Loucy (cell line): ENCODE results near the gene ZSCAN30.

Source experiments
- H2AFZ ChIP-seq: fragments of 200-600 bp; sonication (generic); 2 replicates; pipeline ENCODE4 v1.6.0; 2016; ENCODE audit warnings: antibody characterized with exemption, mild to moderate bottlenecking, low read length, moderate library complexity
- H3F3A ChIP-seq: fragments of 200-600 bp; 2 replicates; pipeline ENCODE4 v1.6.0; 2016; ENCODE audit warnings: antibody characterized with exemption, low read depth, mild to moderate bottlenecking
- H3K27me3 ChIP-seq: fragments of 200-600 bp; sonication (generic); 2 replicates; pipeline ENCODE4 v1.6.1; 2014; ENCODE audit warnings: low read length, mild to moderate bottlenecking; ENCODE audit not compliant: insufficient read depth, poor library complexity, severe bottlenecking
- H3K36me3 ChIP-seq: fragments of 200-600 bp; sonication (generic); 2 replicates; pipeline ENCODE4 v1.6.1; 2016; ENCODE audit warnings: low read length; ENCODE audit not compliant: insufficient read depth
- H3K4me1 ChIP-seq: fragments of 200-600 bp; sonication (generic); 2 replicates; pipeline ENCODE4 v1.5.1; 2014; ENCODE audit warnings: low read length, mild to moderate bottlenecking; ENCODE audit not compliant: insufficient read depth, poor library complexity, severe bottlenecking
- H3K4me2 ChIP-seq: fragments of 200-600 bp; sonication (generic); 2 replicates; pipeline ENCODE4 v1.6.0; 2014; ENCODE audit warnings: antibody characterized with exemption, low read length, low read depth, mild to moderate bottlenecking; ENCODE audit not compliant: poor library complexity, severe bottlenecking
- H3K4me3 ChIP-seq: fragments of 200-600 bp; sonication (generic); 2 replicates; pipeline ENCODE4 v1.5.1; 2014; ENCODE audit warnings: low read length, mild to moderate bottlenecking, mixed read lengths; ENCODE audit not compliant: poor library complexity, severe bottlenecking
- H3K79me2 ChIP-seq: fragments of 200-600 bp; sonication (generic); 2 replicates; pipeline ENCODE4 v1.6.1; 2014; ENCODE audit warnings: low read length; ENCODE audit not compliant: insufficient read depth
- H3K9ac ChIP-seq: fragments of 200-600 bp; sonication (generic); 2 replicates; pipeline ENCODE4 v1.6.0; 2014; ENCODE audit warnings: mild to moderate bottlenecking, low read depth, low read length, moderate library complexity; ENCODE audit not compliant: poor library complexity, severe bottlenecking
- H3K9me2 ChIP-seq: fragments of 200-600 bp; sonication (generic); replicated peaks from 2 replicates; pipeline ENCODE4 v1.6.1; 2016; ENCODE audit warnings: low read depth, low read length, mixed read lengths
- H3K9me3 ChIP-seq: fragments of 200-600 bp; sonication (generic); 2 replicates; pipeline ENCODE4 v1.6.1; 2014; ENCODE audit warnings: mild to moderate bottlenecking, antibody characterized with exemption, low read length, low read depth; ENCODE audit not compliant: insufficient read depth
- H4K20me1 ChIP-seq: fragments of 200-600 bp; sonication (generic); 2 replicates; pipeline ENCODE4 v1.6.0; 2014; ENCODE audit warnings: antibody characterized with exemption, low read length, mild to moderate bottlenecking; ENCODE audit not compliant: insufficient read depth, poor library complexity, severe bottlenecking
- CTCF ChIP-seq: fragments of 200-600 bp; sonication (generic); conservative IDR thresholded peaks from 2 replicates; pipeline ENCODE4 v1.5.1; 2014; ENCODE audit warnings: mild to moderate bottlenecking, antibody characterized with exemption, low read length
- EZH2phosphoT487 ChIP-seq: fragments of 200-600 bp; IDR thresholded peaks from 2 replicates; pipeline ENCODE4 v1.6.1; 2018; ENCODE audit warnings: antibody characterized with exemption, mild to moderate bottlenecking, moderate library complexity, borderline replicate concordance

The ZSCAN30 gene

GRCh38 chr18:35244671-35245070, 45.4 kb downstream of the ZSCAN30 start:
- no peaks in the 10 kb centered on the region for H3K27me3 ChIP-seq
- peaks cover 4% of the 10 kb centered on the region; the same call in 1 of the 2 replicates for H3K9me3 ChIP-seq

GRCh38 chr18:35242426-35242825, 47.6 kb downstream of the ZSCAN30 start:
- no peaks in the 10 kb centered on the region for H3K9me2 ChIP-seq
- H3K27me3 ChIP-seq = no peaks in the 10 kb centered on the region
- H3K9ac ChIP-seq = peak overlapping the region; percentile 86
- TF ChIP-seq CTCF = no peak
- TF ChIP-seq EZH2phosphoT487 = no peak
- H3K4me2 ChIP-seq = peak overlapping the region; percentile 84
- peaks cover 19% of the 10 kb centered on the region for H3K4me1 ChIP-seq
- peaks cover 18% of the 10 kb centered on the region for H3K79me2 ChIP-seq
- H3K36me3 ChIP-seq = peaks cover 44% of the 10 kb centered on the region
- H3K9me3 ChIP-seq = peaks cover 4% of the 10 kb centered on the region; the same call in 1 of the 2 replicates
- H3K4me3 ChIP-seq = peak overlapping the region; percentile 78
- no peak overlapping the region for H2AFZ ChIP-seq
- no peaks in the 10 kb centered on the region for H3F3A ChIP-seq
- no peaks in the 10 kb centered on the region for H4K20me1 ChIP-seq

More at GRCh38 chr18:35244671-35245070, 45.4 kb downstream of the ZSCAN30 start:
- Histone ChIP-seq H2AFZ (no peak overlapping the region), H3K9me2 (no peaks in the 10 kb centered on the region), H3K79me2 (peaks cover 18% of the 10 kb centered on the region), H3F3A (no peaks in the 10 kb centered on the region), H3K4me2 (no peak overlapping the region), H3K9ac (no peak overlapping the region), H3K36me3 (peaks cover 48% of the 10 kb centered on the region), H3K4me3 (no peak overlapping the region), H4K20me1 (no peaks in the 10 kb centered on the region), H3K4me1 (peaks cover 19% of the 10 kb centered on the region)
- TF ChIP-seq EZH2phosphoT487 = no peak
- TF ChIP-seq CTCF = no peak

- no peaks in the 10 kb centered on the region; the same call in 1 of the 2 replicates for H3K9me3 ChIP-seq
- H3K4me2 ChIP-seq = peak overlapping the region; percentile 84
- TF ChIP-seq EZH2phosphoT487 (no peak), CTCF (no peak)
- H3K9me2 ChIP-seq = no peaks in the 10 kb centered on the region
- H3F3A ChIP-seq = no peaks in the 10 kb centered on the region
- H3K4me3 ChIP-seq = peak overlapping the region; percentile 78
- peaks cover 34% of the 10 kb centered on the region for H3K36me3 ChIP-seq
- H2AFZ ChIP-seq = peak overlapping the region; percentile 75
- H4K20me1 ChIP-seq = no peaks in the 10 kb centered on the region
- H3K79me2 ChIP-seq = peaks cover 18% of the 10 kb centered on the region
- no peaks in the 10 kb centered on the region for H3K27me3 ChIP-seq
- H3K9ac ChIP-seq = peak overlapping the region; percentile 86
- H3K4me1 ChIP-seq = peaks cover 19% of the 10 kb centered on the region
These were observed 48.6 kb downstream of the ZSCAN30 start for GRCh38 chr18:35241448-35241804.
